Neural progenitor cell (in vitro differentiated cells): ENCODE measurements around the gene ZNF254. TPM values are rescaled to one million over a fixed set of nuclear protein-coding genes. Genes with fewer than 3 reads are reported as not detected.

Experiments used
- DNase-seq: peaks from one replicate; pipeline ENCODE4 v3.0.0-alpha.2; 2016; ENCODE audit warnings: low spot score
- H2AFZ ChIP-seq: fragments of 200-600 bp; sonication (generic); replicated peaks from 2 replicates; pipeline ENCODE4 v1.6.1; 2016; ENCODE audit warnings: antibody characterized with exemption
- H3F3A ChIP-seq: fragments of 200-600 bp; sonication (generic); 2 replicates; pipeline ENCODE4 v1.6.1; 2016; ENCODE audit warnings: antibody characterized with exemption, low read depth
- H3K27ac ChIP-seq: fragments of 200-600 bp; sonication (generic); 2 replicates; pipeline ENCODE4 v1.5.1; 2016; ENCODE audit warnings: mild to moderate bottlenecking
- H3K27me3 ChIP-seq: fragments of 200-600 bp; sonication (generic); 2 replicates; pipeline ENCODE4 v1.6.1; 2016; ENCODE audit warnings: mild to moderate bottlenecking, moderate library complexity
- H3K36me3 ChIP-seq: fragments of 200-600 bp; sonication (generic); 2 replicates; pipeline ENCODE4 v1.5.1; 2016
- H3K4me1 ChIP-seq: fragments of 200-600 bp; sonication (generic); 2 replicates; pipeline ENCODE4 v1.6.1; 2016; ENCODE audit warnings: mixed run types
- H3K4me2 ChIP-seq: fragments of 200-600 bp; sonication (generic); 2 replicates; pipeline ENCODE4 v1.6.1; 2016
- H3K4me3 ChIP-seq: fragments of 200-600 bp; sonication (generic); 2 replicates; pipeline ENCODE4 v1.5.1; 2016
- H3K79me2 ChIP-seq: fragments of 200-600 bp; sonication (generic); 2 replicates; pipeline ENCODE4 v1.6.1; 2016; ENCODE audit warnings: low read depth
- H3K9ac ChIP-seq: fragments of 200-600 bp; sonication (generic); 2 replicates; pipeline ENCODE4 v1.6.1; 2016
- H3K9me3 ChIP-seq: fragments of 200-600 bp; sonication (generic); 2 replicates; pipeline ENCODE4 v1.5.1; 2016; ENCODE audit warnings: low read depth
- H4K20me1 ChIP-seq: fragments of 200-600 bp; sonication (generic); 2 replicates; pipeline ENCODE4 v1.6.1; 2016; ENCODE audit warnings: low read depth
- H3K27ac Mint-ChIP-seq: 3 replicates; pipeline ENCODE4 v1.8.0; 2021; ENCODE audit warnings: mixed read lengths
- H3K27me3 Mint-ChIP-seq: 2 replicates; pipeline ENCODE4 v1.8.0; 2022; ENCODE audit warnings: low read depth, mild to moderate bottlenecking, inconsistent platforms, moderate library complexity, mixed read lengths; ENCODE audit not compliant: insufficient read depth
- H3K36me3 Mint-ChIP-seq: 3 replicates; pipeline ENCODE4 v1.8.0; 2021; ENCODE audit warnings: mixed read lengths
- H3K4me1 Mint-ChIP-seq: 3 replicates; pipeline ENCODE4 v1.8.0; 2021; ENCODE audit warnings: mixed read lengths
- H3K4me3 Mint-ChIP-seq: 3 replicates; pipeline ENCODE4 v1.8.0; 2021; ENCODE audit warnings: mild to moderate bottlenecking, moderate library complexity, mixed read lengths
- H3K9me3 Mint-ChIP-seq: 3 replicates; pipeline ENCODE4 v1.8.0; 2020; ENCODE audit warnings: mixed read lengths
- EZH2 ChIP-seq: fragments of 200-600 bp; sonication (generic); IDR thresholded peaks from 2 replicates; pipeline ENCODE4 v1.6.1; 2017; ENCODE audit warnings: antibody characterized with exemption, mild to moderate bottlenecking, moderate library complexity
- EZH2phosphoT487 ChIP-seq: fragments of 200-600 bp; sonication (generic); IDR thresholded peaks from 2 replicates; pipeline ENCODE4 v1.6.1; 2017; ENCODE audit warnings: antibody characterized with exemption
- total RNA-seq: library from RNA; depleted of rRNA; stranded (reverse); fragments of >200 nt; gene quantifications from 2 replicates; pipeline ENCODE4 v1.2.3, GENCODE V29; 2015; ENCODE audit warnings: low replicate concordance
- TF ChIP-seq, protein P1 (sequence below): fragments of 200-600 bp; sonication (generic); IDR thresholded peaks from 2 replicates; pipeline ENCODE4 v1.5.1; 2017; ENCODE audit warnings: antibody characterized with exemption, mild to moderate bottlenecking

The ZNF254 gene
- total RNA-seq, 1 donor from 2014 or later, result 85.5 TPM

DNA sequence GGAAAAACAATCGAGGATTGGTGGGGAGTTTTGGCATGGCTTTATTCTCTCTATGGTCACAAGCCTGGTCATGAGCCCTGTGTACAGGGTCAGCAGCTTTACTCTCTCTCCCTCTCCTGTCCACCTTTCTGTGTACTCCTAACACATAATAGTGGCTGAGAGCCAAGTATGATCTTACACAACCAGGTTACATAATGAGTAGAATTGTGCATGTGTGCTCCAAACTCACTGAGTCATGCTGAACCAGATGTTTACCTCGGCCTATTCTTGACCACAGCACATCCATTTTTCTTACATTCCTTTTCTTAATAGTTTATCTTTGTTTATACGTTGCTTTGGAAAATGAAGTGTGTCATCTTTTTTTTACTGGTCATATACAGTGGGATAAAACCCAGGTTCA is 53.1 kb downstream of the ZNF254 start:
- Histone ChIP-seq H4K20me1 (no peaks in the 10 kb centered on the region), H3F3A (no peaks in the 10 kb centered on the region), H2AFZ (no peak overlapping the region), H3K4me2 (no peak overlapping the region), H3K79me2 (peaks cover 9% of the 10 kb centered on the region), H3K27me3 (no peaks in the 10 kb centered on the region), H3K27ac (no peak overlapping the region), H3K4me1 (no peaks in the 10 kb centered on the region), H3K4me3 (no peak overlapping the region), H3K9me3 (peaks cover 18% of the 10 kb centered on the region), H3K36me3 (peaks cover 10% of the 10 kb centered on the region), H3K9ac (no peak overlapping the region)
- Mint-ChIP-seq H3K27me3 (no peaks in the 10 kb centered on the region), H3K27ac (no peak overlapping the region), H3K4me3 (no peak overlapping the region), H3K4me1 (no peaks in the 10 kb centered on the region), H3K36me3 (peaks cover 57% of the 10 kb centered on the region), H3K9me3 (peaks cover 82% of the 10 kb centered on the region)
- no peak for DNase-seq
- TF ChIP-seq EZH2, result no peak
- TF ChIP-seq EZH2phosphoT487, result no peak
- TF ChIP-seq, protein P1, sequence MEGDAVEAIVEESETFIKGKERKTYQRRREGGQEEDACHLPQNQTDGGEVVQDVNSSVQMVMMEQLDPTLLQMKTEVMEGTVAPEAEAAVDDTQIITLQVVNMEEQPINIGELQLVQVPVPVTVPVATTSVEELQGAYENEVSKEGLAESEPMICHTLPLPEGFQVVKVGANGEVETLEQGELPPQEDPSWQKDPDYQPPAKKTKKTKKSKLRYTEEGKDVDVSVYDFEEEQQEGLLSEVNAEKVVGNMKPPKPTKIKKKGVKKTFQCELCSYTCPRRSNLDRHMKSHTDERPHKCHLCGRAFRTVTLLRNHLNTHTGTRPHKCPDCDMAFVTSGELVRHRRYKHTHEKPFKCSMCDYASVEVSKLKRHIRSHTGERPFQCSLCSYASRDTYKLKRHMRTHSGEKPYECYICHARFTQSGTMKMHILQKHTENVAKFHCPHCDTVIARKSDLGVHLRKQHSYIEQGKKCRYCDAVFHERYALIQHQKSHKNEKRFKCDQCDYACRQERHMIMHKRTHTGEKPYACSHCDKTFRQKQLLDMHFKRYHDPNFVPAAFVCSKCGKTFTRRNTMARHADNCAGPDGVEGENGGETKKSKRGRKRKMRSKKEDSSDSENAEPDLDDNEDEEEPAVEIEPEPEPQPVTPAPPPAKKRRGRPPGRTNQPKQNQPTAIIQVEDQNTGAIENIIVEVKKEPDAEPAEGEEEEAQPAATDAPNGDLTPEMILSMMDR, result no peak

DNA sequence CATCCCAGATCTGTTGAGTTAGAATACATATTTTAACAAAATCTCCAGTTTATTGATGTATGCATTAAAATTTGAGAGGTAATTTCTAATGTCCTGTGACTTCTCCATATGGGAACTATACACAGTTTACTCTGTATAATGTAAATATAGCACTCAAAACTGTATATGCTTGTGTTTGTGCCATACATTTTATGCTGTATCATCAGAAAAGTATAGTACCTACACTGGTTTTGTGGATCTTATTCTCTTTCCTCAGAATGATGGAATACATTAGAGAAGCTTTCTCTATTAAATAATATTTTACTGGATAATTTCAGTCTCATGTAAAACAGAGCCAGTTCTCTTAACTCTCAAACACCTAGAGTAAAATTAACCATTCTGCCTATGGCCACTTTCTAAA is 53.6 kb downstream of the ZNF254 start:
- no peak overlapping the region for H3K4me3 ChIP-seq
- H3K4me3 Mint-ChIP-seq, result no peak overlapping the region
- H3F3A ChIP-seq, result no peaks in the 10 kb centered on the region
- H3K36me3 ChIP-seq, result peaks cover 7% of the 10 kb centered on the region
- H3K9ac ChIP-seq, result no peak overlapping the region
- H3K9me3 Mint-ChIP-seq, result peaks cover 80% of the 10 kb centered on the region
- H3K9me3 ChIP-seq, result peaks cover 15% of the 10 kb centered on the region
- H3K27me3 Mint-ChIP-seq, result no peaks in the 10 kb centered on the region
- TF ChIP-seq, protein P1, result no peak
- TF ChIP-seq EZH2 (no peak), EZH2phosphoT487 (no peak)
- H3K27ac ChIP-seq, result no peak overlapping the region
- H2AFZ ChIP-seq, result no peak overlapping the region
- no peaks in the 10 kb centered on the region for H3K4me1 Mint-ChIP-seq
- no peaks in the 10 kb centered on the region for H4K20me1 ChIP-seq
- no peak overlapping the region for H3K4me2 ChIP-seq
- peaks cover 57% of the 10 kb centered on the region for H3K36me3 Mint-ChIP-seq
- H3K4me1 ChIP-seq, result no peaks in the 10 kb centered on the region
- H3K27me3 ChIP-seq, result no peaks in the 10 kb centered on the region
- DNase-seq, result no peak
- H3K79me2 ChIP-seq, result peaks cover 4% of the 10 kb centered on the region
- no peak overlapping the region for H3K27ac Mint-ChIP-seq

DNA sequence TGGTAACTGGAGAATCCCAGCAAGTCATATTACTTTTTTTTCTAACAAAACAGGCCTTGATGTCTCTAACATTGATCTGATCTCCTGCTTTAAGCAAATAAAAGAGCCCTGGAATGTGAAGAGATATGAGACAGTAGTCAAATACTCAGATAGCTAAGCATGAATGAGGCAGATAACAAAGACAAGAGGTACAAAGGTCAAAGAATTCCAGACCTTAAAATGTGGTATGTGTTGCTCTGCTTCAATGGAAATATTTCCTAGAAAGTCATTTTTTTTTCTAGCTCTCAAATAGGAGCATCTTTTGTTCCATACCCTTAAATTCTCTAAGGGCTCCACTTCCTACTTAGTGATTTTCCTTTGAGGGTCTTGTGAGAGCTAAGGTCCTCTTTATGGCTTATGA is 54.6 kb downstream of the ZNF254 start:
- H3K27ac ChIP-seq, result no peak overlapping the region
- H3K4me3 Mint-ChIP-seq, result no peak overlapping the region
- H3K9ac ChIP-seq, result no peak overlapping the region
- H3K9me3 Mint-ChIP-seq, result peaks cover 76% of the 10 kb centered on the region
- peaks cover 53% of the 10 kb centered on the region for H3K36me3 Mint-ChIP-seq
- H3K4me1 Mint-ChIP-seq, result no peaks in the 10 kb centered on the region
- no peak overlapping the region for H3K4me2 ChIP-seq
- no peaks in the 10 kb centered on the region for H4K20me1 ChIP-seq
- no peak overlapping the region for H3K27ac Mint-ChIP-seq
- H3K9me3 ChIP-seq, result peaks cover 21% of the 10 kb centered on the region
- no peaks in the 10 kb centered on the region for H3K4me1 ChIP-seq
- no peak for TF ChIP-seq EZH2phosphoT487
- TF ChIP-seq EZH2, result no peak
- TF ChIP-seq, protein P1, result no peak
- H3K36me3 ChIP-seq, result peaks cover 14% of the 10 kb centered on the region
- no peaks in the 10 kb centered on the region for H3K27me3 ChIP-seq
- no peaks in the 10 kb centered on the region for H3K79me2 ChIP-seq
- no peak for DNase-seq
- H3K27me3 Mint-ChIP-seq, result no peaks in the 10 kb centered on the region
- no peaks in the 10 kb centered on the region for H3F3A ChIP-seq
- H3K4me3 ChIP-seq, result no peak overlapping the region
- H2AFZ ChIP-seq, result no peak overlapping the region
